Subcutaneous abdominal adipose tissue (tissue), 5 donors: Measurements from ENCODE around the gene OLA1.

Experiments
- H3K27ac ChIP-seq: one replicate; pipeline ENCODE4 v1.7.0; 2013; ENCODE audit warnings: low read depth, mild to moderate bottlenecking, inconsistent platforms, low read length, moderate library complexity
- H3K27me3 ChIP-seq, 5 donors: one replicate each; pipeline ENCODE4 v1.7.0; 2013; ENCODE audit warnings: low read length in 5 of 5, inconsistent platforms in 1 of 5; ENCODE audit not compliant: control insufficient read depth in 5 of 5, insufficient read depth in 4 of 5
- H3K36me3 ChIP-seq, 5 donors: one replicate each; pipeline ENCODE4 v1.7.0; 2013; ENCODE audit warnings: low read length in 5 of 5; ENCODE audit not compliant: control insufficient read depth in 5 of 5, insufficient read depth in 5 of 5
- H3K4me1 ChIP-seq, 5 donors: one replicate each; pipeline ENCODE4 v1.7.0; 2013; ENCODE audit warnings: low read length in 5 of 5, mild to moderate bottlenecking in 3 of 5, moderate library complexity in 1 of 5; ENCODE audit not compliant: control insufficient read depth in 5 of 5, insufficient read depth in 5 of 5
- H3K4me3 ChIP-seq, 5 donors: one replicate each; pipeline ENCODE4 v1.7.0; 2013; ENCODE audit warnings: low read length in 5 of 5, low read depth in 1 of 5
- H3K9ac ChIP-seq, 5 donors: one replicate each; pipeline ENCODE4 v1.7.0; 2013; ENCODE audit warnings: low read length in 5 of 5, mild to moderate bottlenecking in 4 of 5, moderate library complexity in 3 of 5
- H3K9me3 ChIP-seq, 5 donors: one replicate each; pipeline ENCODE4 v1.7.0; 2013; ENCODE audit warnings: low read length in 5 of 5; ENCODE audit not compliant: control insufficient read depth in 5 of 5
- donor health status: healthy.
- donor health status: healthy.
- donor health status: healthy.
- donor health status: healthy.
- donor health status: healthy.

Gene OLA1

DNA sequence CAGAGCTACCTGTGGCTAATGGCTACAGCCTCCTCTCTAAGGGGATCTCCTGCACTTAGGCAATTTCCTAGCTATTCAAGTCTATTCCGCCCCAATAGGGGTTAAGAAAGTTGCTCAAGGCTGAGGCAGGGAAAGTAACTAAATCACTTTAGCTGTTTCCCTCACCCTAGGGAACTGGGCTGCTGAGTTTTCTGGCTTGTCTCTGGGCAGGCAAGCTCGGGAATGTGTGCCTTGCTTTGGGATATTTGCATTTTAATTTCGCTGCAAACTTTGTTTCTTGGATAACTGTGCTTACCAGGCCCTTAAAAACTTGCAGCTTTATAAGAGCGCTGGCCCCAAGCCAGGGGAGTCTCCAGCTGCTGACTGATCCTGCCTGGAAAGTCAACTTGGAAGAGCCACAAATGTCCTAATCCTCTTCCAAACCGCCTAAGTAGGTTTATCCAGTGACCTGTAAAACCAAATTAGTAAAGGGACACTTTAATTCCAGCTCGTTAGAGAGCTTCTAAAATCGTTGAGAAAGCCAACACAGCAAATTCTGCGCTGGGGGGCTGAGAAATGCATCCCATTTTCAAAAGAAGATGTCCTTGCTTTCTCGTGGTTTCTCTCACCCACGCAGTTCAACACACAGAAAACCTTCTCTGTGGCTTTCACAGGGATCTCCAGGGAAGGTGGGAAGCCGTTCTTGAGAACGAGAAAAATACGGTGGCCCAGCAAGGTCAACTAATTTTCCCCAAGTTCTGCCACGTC is 223.6 kb downstream of the OLA1 start:
- Histone ChIP-seq H3K27ac (peak overlapping the region; percentile 91), H3K9ac (peak overlapping the region in 4 of 5 donors; percentile 56 to 71 (median 62)), H3K36me3 (no peaks in the 10 kb centered on the region), H3K9me3 (no peaks in the 10 kb centered on the region), H3K4me1 (peaks cover 8 to 52% (median 37%) of the 10 kb centered on the region in 5 donors), H3K4me3 (peak overlapping the region in 4 of 5 donors; percentile 40 to 53 (median 44)), H3K27me3 (no peaks in the 10 kb centered on the region)

DNA sequence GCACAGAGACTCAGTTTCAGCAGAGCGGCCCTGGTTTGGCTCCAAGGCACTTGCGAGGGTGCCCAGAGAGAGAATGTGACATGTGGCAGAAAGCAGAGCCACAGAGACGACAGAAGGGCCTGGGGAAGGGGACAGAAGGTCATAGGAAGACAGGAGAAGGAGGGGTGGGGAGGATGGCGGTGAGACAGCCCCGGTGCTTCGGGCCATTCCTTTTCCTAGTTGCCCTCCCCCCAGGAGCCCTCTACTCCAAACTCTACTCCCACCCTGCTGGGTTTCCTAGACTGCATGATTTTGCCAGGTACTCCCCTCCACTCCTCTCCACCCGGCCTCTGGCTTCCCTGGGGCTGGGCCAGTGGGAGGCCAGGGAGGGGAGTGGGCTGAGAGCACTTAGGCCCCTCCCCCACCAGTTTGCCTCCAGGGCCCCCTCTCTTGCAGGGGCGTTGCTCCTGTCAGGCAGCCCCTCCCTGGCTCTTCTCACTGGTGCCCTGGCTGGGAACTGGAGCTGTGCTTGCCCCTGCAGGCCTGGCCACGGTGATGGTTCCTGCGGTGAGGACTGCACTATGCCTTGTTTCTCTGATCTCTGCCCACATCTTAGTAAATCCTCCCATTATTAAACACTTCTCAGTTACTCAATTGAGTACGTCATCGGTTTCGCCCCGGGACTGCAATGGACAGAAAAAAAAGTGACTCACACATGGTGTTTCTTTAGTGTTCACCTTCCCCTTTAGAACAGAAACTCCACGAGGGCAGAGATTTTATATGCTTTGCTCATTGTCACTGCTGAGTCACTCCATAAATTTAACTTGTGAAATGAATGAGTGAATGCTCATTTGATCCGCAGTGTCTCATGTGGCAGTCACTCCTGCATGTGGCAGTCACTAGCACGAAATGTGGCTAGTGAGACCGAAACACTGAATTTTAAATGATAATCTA is 224.5 kb downstream of the OLA1 start:
- peak overlapping the region in 3 of 5 donors; percentile 1 to 43 (median 10) for H3K4me3 ChIP-seq
- no peaks in the 10 kb centered on the region for H3K27me3 ChIP-seq
- H3K9ac ChIP-seq = peak overlapping the region in 3 of 5 donors; percentile 31 to 69 (median 56)
- H3K36me3 ChIP-seq = no peaks in the 10 kb centered on the region
- H3K4me1 ChIP-seq = peaks cover 8 to 51% (median 37%) of the 10 kb centered on the region in 5 donors
- no peaks in the 10 kb centered on the region for H3K9me3 ChIP-seq
- peak overlapping the region; percentile 91 for H3K27ac ChIP-seq
